Activated CD4-positive, alpha-beta memory T cell treated with anti-CD3 and anti-CD28 coated beads for 36 hours (primary cell): ENCODE results near the gene GLRA1. TPM values are rescaled to one million over a fixed set of nuclear protein-coding genes. Genes with fewer than 3 reads are reported as not detected.
"Not testable (repeated sequence)": the region's sequence is repeated elsewhere in the genome, so short reads cannot be mapped to it uniquely, and the experiment has no call there.

Source experiments
- CTCF ChIA-PET: fragments of 350-600 bp; sonication (Branson Sonifier 250); formaldehyde crosslinking; loops from one replicate; lab custom pipeline; 2021; ENCODE audit warnings: antibody characterized with exemption, inconsistent platforms; lab: Charles Lee
- POLR2A ChIA-PET: fragments of 350-600 bp; sonication (Branson Sonifier 250); formaldehyde crosslinking; loops from one replicate; lab custom pipeline; 2021; ENCODE audit warnings: antibody characterized with exemption; lab: Charles Lee
- DNase-seq: peaks from one replicate; pipeline ENCODE4 v3.0.0-alpha.2; 2020
- H3K27ac Mint-ChIP-seq: one replicate; pipeline ENCODE4 v1.8.0; 2021; ENCODE audit warnings: mixed read lengths
- H3K27me3 Mint-ChIP-seq: one replicate; pipeline ENCODE4 v1.8.0; 2021; ENCODE audit warnings: mixed read lengths
- H3K36me3 Mint-ChIP-seq: one replicate; pipeline ENCODE4 v1.8.0; 2021; ENCODE audit warnings: mixed read lengths
- H3K4me1 Mint-ChIP-seq: one replicate; pipeline ENCODE4 v1.8.0; 2021; ENCODE audit warnings: low read depth, mixed read lengths
- H3K4me3 Mint-ChIP-seq: one replicate; pipeline ENCODE4 v1.8.0; 2021; ENCODE audit warnings: mild to moderate bottlenecking, mixed read lengths
- H3K9me3 Mint-ChIP-seq: one replicate; pipeline ENCODE4 v1.8.0; 2021; ENCODE audit warnings: mixed read lengths
- intact Hi-C: fragments of 100-400 bp; cut with micrococcal nuclease; formaldehyde crosslinking; loops from one replicate; pipeline ENCODE4 v1.15.1; 2023
- total RNA-seq, 2 experiments: library from RNA; stranded (reverse); gene quantifications; one replicate each; pipeline ENCODE4 v1.2.3, GENCODE V29; 2021

GLRA1 gene
- total RNA-seq, 2 experiments from 2014 or later = not detected

GRCh38 chr5:151808451-151809169 is 116.0 kb downstream of the GLRA1 start:
- H3K4me3 Mint-ChIP-seq = no peak overlapping the region
- peak overlapping the region; percentile 5 for H3K27ac Mint-ChIP-seq
- POLR2A ChIA-PET = no interaction called here
- H3K36me3 Mint-ChIP-seq = peaks cover 75% of the 10 kb centered on the region
- DNase-seq = no peak
- intact Hi-C loops = no loop called here
- no peaks in the 10 kb centered on the region for H3K27me3 Mint-ChIP-seq
- H3K4me1 Mint-ChIP-seq = peaks cover 47% of the 10 kb centered on the region
- CTCF ChIA-PET = no interaction called here
- peaks cover 3% of the 10 kb centered on the region for H3K9me3 Mint-ChIP-seq

GRCh38 chr5:151805414-151806223 is 119.0 kb downstream of the GLRA1 start:
- Mint-ChIP-seq H3K36me3 (peaks cover 64% of the 10 kb centered on the region), H3K4me3 (no peak overlapping the region), H3K27me3 (no peaks in the 10 kb centered on the region), H3K27ac (peak overlapping the region; percentile 39), H3K9me3 (no peaks in the 10 kb centered on the region), H3K4me1 (peaks cover 37% of the 10 kb centered on the region)
- ChIA-PET CTCF (interaction anchor here (1.6 kb wide), 1 partner anchor 337 kb away, joined by 4 read pairs; no protein-coding TSS in a partner anchor), POLR2A (no interaction called here)
- DNase-seq = no peak
- intact Hi-C loops = no loop called here

- Mint-ChIP-seq H3K36me3 (peaks cover 64% of the 10 kb centered on the region), H3K9me3 (no peaks in the 10 kb centered on the region), H3K27me3 (no peaks in the 10 kb centered on the region), H3K27ac (peak overlapping the region; percentile 45), H3K4me1 (peaks cover 31% of the 10 kb centered on the region), H3K4me3 (no peak overlapping the region)
- ChIA-PET POLR2A (no interaction called here), CTCF (interaction anchor here (0.6 to 3.4 kb wide), 3 partner anchors 29 to 343 kb away, joined by 3 to 13 read pairs (median 4); partner anchors contain the start of gene G3BP1)
- no peak for DNase-seq
- intact Hi-C loops = no loop called here
Observed at GRCh38 chr5:151800532-151800931, 124.1 kb downstream of the GLRA1 start.

GRCh38 chr5:151799407-151799806 is 125.2 kb downstream of the GLRA1 start:
- intact Hi-C loops = no loop called here
- H3K4me1 Mint-ChIP-seq = peaks cover 27% of the 10 kb centered on the region
- peak; percentile 37 for DNase-seq
- no peaks in the 10 kb centered on the region for H3K27me3 Mint-ChIP-seq
- no peak overlapping the region for H3K4me3 Mint-ChIP-seq
- peak overlapping the region; percentile 6 for H3K27ac Mint-ChIP-seq
- ChIA-PET CTCF (interaction anchor here (0.6 to 3.4 kb wide), 7 partner anchors 12 to 344 kb away, joined by 3 to 13 read pairs (median 3); no protein-coding TSS in a partner anchor), POLR2A (interaction anchor here (0.6 kb wide), 1 partner anchor 17 kb away, joined by 5 read pairs; no protein-coding TSS in a partner anchor)
- peaks cover 61% of the 10 kb centered on the region for H3K36me3 Mint-ChIP-seq
- no peaks in the 10 kb centered on the region for H3K9me3 Mint-ChIP-seq

- ChIA-PET POLR2A (interaction anchor here (0.6 kb wide), 1 partner anchor 17 kb away, joined by 5 read pairs; no protein-coding TSS in a partner anchor), CTCF (interaction anchor here (0.8 to 3.4 kb wide), 4 partner anchors 12 to 345 kb away, joined by 3 to 13 read pairs (median 4); no protein-coding TSS in a partner anchor)
- peak overlapping the region; percentile 4 for H3K27ac Mint-ChIP-seq
Observed at GRCh38 chr5:151798674-151799073, 126.0 kb downstream of the GLRA1 start.

GRCh38 chr5:151795426-151795825 is 129.2 kb downstream of the GLRA1 start:
- Mint-ChIP-seq H3K27ac (no peak overlapping the region), H3K9me3 (no peaks in the 10 kb centered on the region), H3K4me3 (no peak overlapping the region), H3K4me1 (peaks cover 27% of the 10 kb centered on the region), H3K27me3 (no peaks in the 10 kb centered on the region), H3K36me3 (peaks cover 62% of the 10 kb centered on the region)
- ChIA-PET CTCF (no interaction called here), POLR2A (no interaction called here)
- no peak for DNase-seq
- intact Hi-C loops = no loop called here

More at GRCh38 chr5:151798674-151799073, 126.0 kb downstream of the GLRA1 start:
- intact Hi-C loops = no loop called here
- peaks cover 61% of the 10 kb centered on the region for H3K36me3 Mint-ChIP-seq
- no peaks in the 10 kb centered on the region for H3K27me3 Mint-ChIP-seq
- no peak overlapping the region for H3K4me3 Mint-ChIP-seq
- H3K4me1 Mint-ChIP-seq = peaks cover 23% of the 10 kb centered on the region
- H3K9me3 Mint-ChIP-seq = no peaks in the 10 kb centered on the region
- DNase-seq = no peak

- ChIA-PET POLR2A (no interaction called here), CTCF (no interaction called here)
- no peak overlapping the region for H3K4me3 Mint-ChIP-seq
- DNase-seq = no peak
- H3K4me1 Mint-ChIP-seq = peaks cover 21% of the 10 kb centered on the region
- H3K36me3 Mint-ChIP-seq = peaks cover 64% of the 10 kb centered on the region
- no peaks in the 10 kb centered on the region for H3K27me3 Mint-ChIP-seq
- intact Hi-C loops = no loop called here
- no peak overlapping the region for H3K27ac Mint-ChIP-seq
- no peaks in the 10 kb centered on the region for H3K9me3 Mint-ChIP-seq
Observed at GRCh38 chr5:151793358-151793757, 131.3 kb downstream of the GLRA1 start.

- CTCF ChIA-PET = interaction anchor here (0.7 to 2.1 kb wide), 3 partner anchors 11 to 355 kb away, joined by 3 to 5 read pairs (median 3); no protein-coding TSS in a partner anchor
- Mint-ChIP-seq H3K27ac (no peak overlapping the region), H3K4me1 (peaks cover 39% of the 10 kb centered on the region), H3K27me3 (no peaks in the 10 kb centered on the region), H3K9me3 (no peaks in the 10 kb centered on the region), H3K4me3 (no peak overlapping the region), H3K36me3 (peaks cover 31% of the 10 kb centered on the region)
- DNase-seq = no peak
- POLR2A ChIA-PET = interaction anchor here (0.7 kb wide), 1 partner anchor 735 kb away, joined by 5 read pairs; no protein-coding TSS in a partner anchor
- intact Hi-C loops = no loop called here
Observed at GRCh38 chr5:151787817-151788216, 136.8 kb downstream of the GLRA1 start.

- Mint-ChIP-seq H3K36me3 (peaks cover 22% of the 10 kb centered on the region), H3K27ac (no peak overlapping the region), H3K4me3 (no peak overlapping the region), H3K4me1 (peaks cover 49% of the 10 kb centered on the region), H3K9me3 (no peaks in the 10 kb centered on the region), H3K27me3 (no peaks in the 10 kb centered on the region)
- ChIA-PET POLR2A (no interaction called here), CTCF (interaction anchor here (1.0 to 1.5 kb wide), 2 partner anchors 12 to 357 kb away, joined by 3 read pairs; no protein-coding TSS in a partner anchor)
- no peak for DNase-seq
- intact Hi-C loops = no loop called here
Observed at GRCh38 chr5:151786468-151786867, 138.2 kb downstream of the GLRA1 start.

GRCh38 chr5:151784141-151784540 is 140.5 kb downstream of the GLRA1 start:
- intact Hi-C loops = no loop called here
- Mint-ChIP-seq H3K9me3 (no peaks in the 10 kb centered on the region), H3K27me3 (no peaks in the 10 kb centered on the region), H3K4me3 (no peak overlapping the region), H3K36me3 (peaks cover 9% of the 10 kb centered on the region), H3K4me1 (peaks cover 63% of the 10 kb centered on the region), H3K27ac (no peak overlapping the region)
- POLR2A ChIA-PET = interaction anchor here (2.2 kb wide), 1 partner anchor 12 kb away, joined by 8 read pairs; the partner anchor contains the start of gene G3BP1
- DNase-seq = no peak
- CTCF ChIA-PET = interaction anchor here (1.1 to 1.2 kb wide), 2 partner anchors 9 to 13 kb away, joined by 3 read pairs; partner anchors contain the start of gene G3BP1

- POLR2A ChIA-PET = interaction anchor here (0.6 to 2.2 kb wide), 2 partner anchors 12 to 304 kb away, joined by 3 to 8 read pairs; partner anchors contain the start of gene G3BP1
- H3K27me3 Mint-ChIP-seq, intact Hi-C loops, H3K9me3 Mint-ChIP-seq, H3K27ac Mint-ChIP-seq, DNase-seq, H3K4me3 Mint-ChIP-seq, CTCF ChIA-PET: not testable (repeated sequence)
- Mint-ChIP-seq H3K4me1 (peaks cover 68% of the 10 kb centered on the region), H3K36me3 (peaks cover 11% of the 10 kb centered on the region)
Observed at GRCh38 chr5:151783664-151784063, 141.0 kb downstream of the GLRA1 start.
